K562 (cell line): ENCODE data around the gene ADIPOR2.

Experiments used
- CHD1 ChIP-seq: fragments of 200-600 bp; sonication (generic); IDR thresholded peaks from one replicate; pipeline ENCODE4 v1.6.1; 2012; ENCODE audit warnings: mild to moderate bottlenecking, moderate library complexity, low read length, inconsistent platforms
- EGR1 ChIP-seq: fragments of 450-650 bp; conservative IDR thresholded peaks from 2 replicates; pipeline ENCODE4 v1.6.1; 2017; ENCODE audit warnings: mild to moderate bottlenecking
- HOXB6 ChIP-seq: fragments of 250-450 bp; sonication (Bioruptor Pico); IDR thresholded peaks from 2 replicates; pipeline ENCODE4 v1.5.1; 2022; ENCODE audit warnings: mild to moderate bottlenecking, borderline replicate concordance
- MYC ChIP-seq, 2 experiments: fragments of 250-450 bp in 1 of 2; sonication (Bioruptor Pico) in 1 of 2; IDR thresholded peaks; 2 replicates each; pipeline versions ENCODE4 v1.5.1 to v1.6.1; 2012 to 2021; ENCODE audit warnings: low read depth in 2 of 2, borderline replicate concordance in 1 of 2, improper control_type of control experiment in 1 of 2, low read length in 1 of 2, mild to moderate bottlenecking in 1 of 2, moderate library complexity in 1 of 2
- ZNF561 ChIP-seq: fragments of 450-650 bp; formaldehyde crosslinking; conservative IDR thresholded peaks from 2 replicates; pipeline ENCODE4 v1.4.0; 2020; ENCODE audit warnings: mild to moderate bottlenecking, moderate library complexity
- TF ChIP-seq, protein P1 (sequence below): sonication (generic); formaldehyde crosslinking; IDR thresholded peaks from 2 replicates; pipeline ENCODE4 v1.8.0; 2023; ENCODE audit warnings: mild to moderate bottlenecking, missing genetic modification reagents

- TF ChIP-seq HOXB6 (CRISPR knock-in tag) (no peak), ZNF561 (CRISPR knock-in tag) (no peak), CHD1 (no peak), EGR1 (no peak), MYC (IDR thresholded peaks at IDR 0.05; ENCODE audit: low read depth, low read length) (no peak), MYC (CRISPR knock-in tag; IDR thresholded peaks at IDR 0.05; ENCODE audit: borderline replicate concordance, low read depth) (no peak)
- TF ChIP-seq, protein P1, sequence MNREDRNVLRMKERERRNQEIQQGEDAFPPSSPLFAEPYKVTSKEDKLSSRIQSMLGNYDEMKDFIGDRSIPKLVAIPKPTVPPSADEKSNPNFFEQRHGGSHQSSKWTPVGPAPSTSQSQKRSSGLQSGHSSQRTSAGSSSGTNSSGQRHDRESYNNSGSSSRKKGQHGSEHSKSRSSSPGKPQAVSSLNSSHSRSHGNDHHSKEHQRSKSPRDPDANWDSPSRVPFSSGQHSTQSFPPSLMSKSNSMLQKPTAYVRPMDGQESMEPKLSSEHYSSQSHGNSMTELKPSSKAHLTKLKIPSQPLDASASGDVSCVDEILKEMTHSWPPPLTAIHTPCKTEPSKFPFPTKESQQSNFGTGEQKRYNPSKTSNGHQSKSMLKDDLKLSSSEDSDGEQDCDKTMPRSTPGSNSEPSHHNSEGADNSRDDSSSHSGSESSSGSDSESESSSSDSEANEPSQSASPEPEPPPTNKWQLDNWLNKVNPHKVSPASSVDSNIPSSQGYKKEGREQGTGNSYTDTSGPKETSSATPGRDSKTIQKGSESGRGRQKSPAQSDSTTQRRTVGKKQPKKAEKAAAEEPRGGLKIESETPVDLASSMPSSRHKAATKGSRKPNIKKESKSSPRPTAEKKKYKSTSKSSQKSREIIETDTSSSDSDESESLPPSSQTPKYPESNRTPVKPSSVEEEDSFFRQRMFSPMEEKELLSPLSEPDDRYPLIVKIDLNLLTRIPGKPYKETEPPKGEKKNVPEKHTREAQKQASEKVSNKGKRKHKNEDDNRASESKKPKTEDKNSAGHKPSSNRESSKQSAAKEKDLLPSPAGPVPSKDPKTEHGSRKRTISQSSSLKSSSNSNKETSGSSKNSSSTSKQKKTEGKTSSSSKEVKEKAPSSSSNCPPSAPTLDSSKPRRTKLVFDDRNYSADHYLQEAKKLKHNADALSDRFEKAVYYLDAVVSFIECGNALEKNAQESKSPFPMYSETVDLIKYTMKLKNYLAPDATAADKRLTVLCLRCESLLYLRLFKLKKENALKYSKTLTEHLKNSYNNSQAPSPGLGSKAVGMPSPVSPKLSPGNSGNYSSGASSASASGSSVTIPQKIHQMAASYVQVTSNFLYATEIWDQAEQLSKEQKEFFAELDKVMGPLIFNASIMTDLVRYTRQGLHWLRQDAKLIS (CRISPR knock-in tag): no peak
Observed at GRCh38 chr12:1657688-1658087, 33.2 kb upstream of the ADIPOR2 start.
